Transverse colon (tissue), 4 donors: Measurements from ENCODE around the gene OAS1.

Experiments
- POLR2AphosphoS5 ChIP-seq, 3 donors: sonication (generic); formaldehyde crosslinking; IDR thresholded peaks; one replicate each; pipeline ENCODE4 v1.6.1; 2016; ENCODE audit warnings: antibody characterized with exemption in 3 of 3
- TF ChIP-seq, protein P1 (sequence below), 5 experiments: fragments of 200-600 bp in 3 of 5; fragments of 450-650 bp in 2 of 5; sonication (generic) in 3 of 5; IDR thresholded peaks; 1 replicate in 2 of 5; 2 replicates in 3 of 5; pipeline ENCODE4 v1.5.1; 2016 to 2017; ENCODE audit warnings: antibody characterized with exemption in 5 of 5, inconsistent platforms in 3 of 5, mild to moderate bottlenecking in 2 of 5, moderate library complexity in 1 of 5

DNA sequence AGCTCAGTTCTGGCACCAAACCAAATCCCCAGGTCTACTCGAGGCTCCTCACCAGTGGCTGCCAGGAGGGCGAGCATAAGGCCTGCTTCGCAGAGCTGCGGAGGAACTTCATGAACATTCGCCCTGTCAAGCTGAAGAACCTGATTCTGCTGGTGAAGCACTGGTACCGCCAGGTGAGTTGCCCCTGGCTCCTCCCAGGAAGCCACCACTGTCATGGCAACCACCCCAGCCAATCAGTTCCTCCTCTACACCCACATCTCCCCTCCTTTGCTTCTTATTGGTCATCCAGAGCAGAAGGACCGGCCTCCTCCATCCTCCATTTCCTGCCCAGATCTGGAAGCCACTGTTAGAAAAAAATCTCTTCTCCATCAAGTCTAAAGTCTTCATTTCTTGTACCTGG, 54.3 kb downstream of the OAS1 start:
- TF ChIP-seq, protein P1, sequence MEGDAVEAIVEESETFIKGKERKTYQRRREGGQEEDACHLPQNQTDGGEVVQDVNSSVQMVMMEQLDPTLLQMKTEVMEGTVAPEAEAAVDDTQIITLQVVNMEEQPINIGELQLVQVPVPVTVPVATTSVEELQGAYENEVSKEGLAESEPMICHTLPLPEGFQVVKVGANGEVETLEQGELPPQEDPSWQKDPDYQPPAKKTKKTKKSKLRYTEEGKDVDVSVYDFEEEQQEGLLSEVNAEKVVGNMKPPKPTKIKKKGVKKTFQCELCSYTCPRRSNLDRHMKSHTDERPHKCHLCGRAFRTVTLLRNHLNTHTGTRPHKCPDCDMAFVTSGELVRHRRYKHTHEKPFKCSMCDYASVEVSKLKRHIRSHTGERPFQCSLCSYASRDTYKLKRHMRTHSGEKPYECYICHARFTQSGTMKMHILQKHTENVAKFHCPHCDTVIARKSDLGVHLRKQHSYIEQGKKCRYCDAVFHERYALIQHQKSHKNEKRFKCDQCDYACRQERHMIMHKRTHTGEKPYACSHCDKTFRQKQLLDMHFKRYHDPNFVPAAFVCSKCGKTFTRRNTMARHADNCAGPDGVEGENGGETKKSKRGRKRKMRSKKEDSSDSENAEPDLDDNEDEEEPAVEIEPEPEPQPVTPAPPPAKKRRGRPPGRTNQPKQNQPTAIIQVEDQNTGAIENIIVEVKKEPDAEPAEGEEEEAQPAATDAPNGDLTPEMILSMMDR (IDR thresholded peaks at IDR 0.05): no peak
- TF ChIP-seq POLR2AphosphoS5 (IDR thresholded peaks at IDR 0.05): no peak
